Bronchial epithelial cell (primary cell): ENCODE results near the gene ZNF783. TPM values are rescaled to one million over a fixed set of nuclear protein-coding genes. Genes with fewer than 3 reads are reported as not detected.

Source experiments
- DNase-seq: peaks from one replicate; pipeline ENCODE4 v3.0.0-alpha.2; 2010; ENCODE audit warnings: low read depth
- FAIRE-seq: peaks from 2 replicates; lab custom pipeline; 2011; peaks lifted over from hg19 to GRCh38; lab: Jason Lieb, UNC
- H3K27me3 ChIP-seq: 2 replicates; pipeline ENCODE4 v1.5.1; 2011; ENCODE audit warnings: low read length; ENCODE audit not compliant: control insufficient read depth, insufficient read depth
- H3K36me3 ChIP-seq: 2 replicates; pipeline ENCODE4 v1.5.1; 2011; ENCODE audit warnings: low read length; ENCODE audit not compliant: control insufficient read depth, insufficient read depth
- H3K4me3 ChIP-seq: 2 replicates; pipeline ENCODE4 v1.5.1; 2011; ENCODE audit warnings: mild to moderate bottlenecking, low read depth, low read length, control low read depth
- CTCF ChIP-seq: IDR thresholded peaks from 2 replicates; pipeline ENCODE4 v1.5.1; 2011; ENCODE audit warnings: mild to moderate bottlenecking, moderate library complexity, low read length, control low read depth, inconsistent platforms; ENCODE audit not compliant: insufficient read depth, severe bottlenecking
- total RNA-seq: library from RNA; depleted of rRNA; stranded (reverse); fragments of >200 nt; gene quantifications from 2 replicates; pipeline ENCODE4 v1.2.1, GENCODE V29; 2014

Gene ZNF783
- total RNA-seq, 1 donor from 2014 or later, result 11.3 TPM

DNA sequence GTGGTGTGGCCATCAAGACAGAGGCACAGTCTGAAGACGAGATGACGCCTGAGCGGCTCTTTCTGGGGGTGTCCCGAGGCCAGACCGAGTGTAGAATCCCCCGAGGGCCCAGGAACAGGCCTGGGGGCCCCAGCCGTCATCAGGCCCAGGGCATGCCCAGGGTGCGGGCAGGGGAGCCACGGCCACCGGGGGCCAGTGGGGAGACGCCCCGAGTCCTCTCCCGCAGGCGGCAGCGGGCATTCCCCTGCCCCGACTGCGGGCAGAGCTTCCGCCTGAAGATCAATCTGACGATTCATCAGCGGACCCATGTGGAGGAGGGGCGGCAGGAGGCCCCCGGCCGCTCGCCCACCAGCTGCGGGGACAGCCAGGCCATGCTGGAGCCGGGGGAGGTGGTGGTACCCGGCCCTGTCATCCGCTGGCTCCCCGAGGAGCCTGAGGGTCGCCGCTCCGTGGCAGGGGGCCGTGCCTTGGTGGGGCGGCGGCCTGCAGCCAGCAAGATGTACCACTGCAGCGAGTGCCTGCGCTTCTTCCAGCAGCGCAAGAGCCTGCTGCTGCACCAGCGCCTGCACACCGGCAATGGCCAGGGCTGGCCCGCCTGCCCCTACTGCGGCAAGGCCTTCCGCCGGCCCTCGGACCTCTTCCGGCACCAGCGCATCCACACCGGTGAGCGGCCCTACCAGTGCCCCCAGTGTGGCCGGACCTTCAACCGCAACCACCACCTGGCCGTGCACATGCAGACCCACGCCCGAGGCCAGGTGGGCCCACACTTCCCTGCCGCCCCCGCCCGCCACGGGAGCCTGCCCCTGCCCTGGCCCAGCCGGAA, 19.7 kb downstream of the ZNF783 start:
- FAIRE-seq (no peak), DNase-seq (no peak)
- Histone ChIP-seq H3K4me3 (no peak overlapping the region), H3K36me3 (peaks cover 15% of the 10 kb centered on the region), H3K27me3 (no peaks in the 10 kb centered on the region)
- no peak for TF ChIP-seq CTCF

DNA sequence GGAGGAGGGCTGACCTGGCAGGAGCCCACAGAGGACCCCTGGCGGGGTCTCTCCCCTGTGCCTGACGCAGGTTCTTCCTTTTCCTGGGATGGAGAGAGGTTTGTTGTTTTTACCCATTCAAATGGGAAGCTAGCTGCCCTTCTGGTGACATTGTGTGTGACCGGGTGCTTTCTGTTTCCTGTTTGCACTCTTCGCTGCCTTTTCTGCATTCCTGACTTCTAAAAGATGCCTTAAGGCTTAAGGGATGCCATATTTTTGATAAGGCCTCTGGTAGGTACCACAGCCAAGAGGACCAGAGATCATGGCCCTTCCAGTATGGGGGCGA, 20.3 kb downstream of the ZNF783 start:
- no peak overlapping the region for H3K4me3 ChIP-seq
- H3K27me3 ChIP-seq, result no peaks in the 10 kb centered on the region
- no peak for DNase-seq
- FAIRE-seq, result no peak
- TF ChIP-seq CTCF, result no peak
- peaks cover 13% of the 10 kb centered on the region for H3K36me3 ChIP-seq

GRCh38 chr7:149283321-149283720, 21.3 kb downstream of the ZNF783 start:
- no peaks in the 10 kb centered on the region for H3K27me3 ChIP-seq
- DNase-seq, result no peak
- no peak overlapping the region for H3K4me3 ChIP-seq
- no peak for FAIRE-seq
- peaks cover 12% of the 10 kb centered on the region for H3K36me3 ChIP-seq
- no peak for TF ChIP-seq CTCF

DNA sequence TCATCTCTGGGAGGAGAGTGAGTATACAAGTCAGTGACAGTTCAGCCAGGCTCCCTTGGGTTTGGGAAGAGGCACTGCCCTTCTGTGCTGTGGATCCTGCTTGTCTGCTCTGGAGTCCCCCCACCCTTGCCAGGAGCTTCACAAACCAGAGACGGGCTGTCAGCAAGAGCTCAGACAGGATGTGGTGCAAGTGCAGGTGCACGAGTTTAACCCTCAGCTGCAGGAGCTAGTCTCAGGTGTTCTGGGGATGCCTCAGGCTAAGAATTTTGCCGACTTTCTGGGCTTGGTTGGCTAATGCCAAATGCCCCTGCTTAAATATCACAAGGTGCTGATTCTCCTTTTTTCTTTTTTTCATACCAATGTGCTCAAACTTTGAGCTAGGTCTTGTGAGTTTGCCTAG, 22.3 kb downstream of the ZNF783 start:
- Histone ChIP-seq H3K4me3 (no peak overlapping the region), H3K36me3 (peaks cover 6% of the 10 kb centered on the region), H3K27me3 (no peaks in the 10 kb centered on the region)
- TF ChIP-seq CTCF, result no peak
- DNase-seq, result no peak
- FAIRE-seq, result no peak

DNA sequence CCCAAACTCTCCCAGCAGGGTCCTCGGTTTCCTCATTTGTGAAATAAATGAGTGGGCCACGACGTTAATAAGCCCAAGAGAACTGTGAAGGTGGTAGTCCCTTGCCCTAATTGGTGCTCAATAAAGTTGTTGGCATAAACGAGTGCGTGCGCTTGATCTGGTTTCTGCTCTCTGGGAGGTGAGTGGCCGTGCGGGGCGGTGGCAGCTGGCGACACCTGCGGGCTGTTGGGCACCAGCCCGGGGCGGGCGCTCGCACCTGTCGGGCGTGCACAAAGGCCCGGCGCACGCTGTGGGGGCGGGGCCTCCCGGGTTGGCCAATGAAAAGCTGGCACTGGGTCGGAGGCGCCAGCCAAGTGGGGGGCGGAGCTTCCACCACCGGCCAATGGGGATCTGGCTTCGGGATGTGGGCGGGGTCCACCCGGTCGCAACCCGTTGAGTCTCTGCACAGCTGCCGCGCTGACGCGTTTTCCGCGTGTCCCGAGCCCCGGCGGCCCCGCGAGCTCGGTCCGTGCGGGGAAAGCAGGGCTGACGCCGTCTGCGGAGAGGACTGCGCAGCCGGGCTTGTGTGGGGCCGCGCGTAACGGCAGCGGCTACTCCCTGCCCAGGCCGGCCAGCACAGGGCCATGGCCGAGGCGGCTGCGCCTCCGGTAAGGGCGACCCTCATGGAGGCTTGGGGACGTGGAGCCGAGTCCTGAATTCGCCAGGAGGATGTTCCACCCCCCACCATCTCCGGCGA, 23.0 kb downstream of the ZNF783 start:
- FAIRE-seq (no peak), DNase-seq (peak; percentile 81)
- H3K36me3 ChIP-seq, result peaks cover 6% of the 10 kb centered on the region

More for the DNA sequence above, 23.0 kb downstream of the ZNF783 start:
- peak; percentile 32 for TF ChIP-seq CTCF
- H3K27me3 ChIP-seq, result no peaks in the 10 kb centered on the region
- H3K4me3 ChIP-seq, result peak overlapping the region; percentile 58
